HepG2 (cell line): ENCODE data around the gene TARBP2. TPM values are rescaled to one million over a fixed set of nuclear protein-coding genes. Genes with fewer than 3 reads are reported as not detected.

Experiments
- ATRX ChIP-seq: sonication (generic); formaldehyde crosslinking; IDR thresholded peaks from 2 replicates; pipeline ENCODE4 v1.4.0; 2020; ENCODE audit warnings: missing genetic modification reagents, borderline replicate concordance
- DPF2 ChIP-seq: sonication (generic); formaldehyde crosslinking; IDR thresholded peaks from 2 replicates; pipeline ENCODE4 v1.4.0; 2020; ENCODE audit warnings: mild to moderate bottlenecking, low read depth, missing genetic modification reagents, borderline replicate concordance
- ELF1 ChIP-seq: sonication (generic); formaldehyde crosslinking; IDR thresholded peaks from 2 replicates; pipeline ENCODE4 v1.4.0; 2020; ENCODE audit warnings: missing genetic modification reagents
- GABPB1 ChIP-seq: IDR thresholded peaks from 2 replicates; pipeline ENCODE4 v1.6.1; 2016; ENCODE audit warnings: mild to moderate bottlenecking, missing genetic modification reagents, moderate library complexity, missing compliant biosample characterization
- GATAD1 ChIP-seq: IDR thresholded peaks from 2 replicates; pipeline ENCODE4 v1.6.1; 2016; ENCODE audit warnings: missing genetic modification reagents, missing compliant biosample characterization
- HES4 ChIP-seq: sonication (generic); formaldehyde crosslinking; IDR thresholded peaks from 2 replicates; pipeline ENCODE4 v1.9.0; 2021; ENCODE audit warnings: mild to moderate bottlenecking, missing genetic modification reagents, borderline replicate concordance
- HMGA1 ChIP-seq: sonication (generic); formaldehyde crosslinking; conservative IDR thresholded peaks from 2 replicates; pipeline ENCODE4 v1.4.0; 2020; ENCODE audit warnings: missing genetic modification reagents
- HNRNPH1 ChIP-seq: fragments of 200-400 bp; formaldehyde crosslinking; optimal IDR thresholded peaks from 2 replicates; pipeline ENCODE3; 2017; ENCODE audit warnings: mild to moderate bottlenecking, low read depth, low read length
- JARID2 ChIP-seq: sonication (generic); formaldehyde crosslinking; IDR thresholded peaks from 2 replicates; pipeline ENCODE4 v1.8.1; 2023; ENCODE audit warnings: missing genetic modification reagents, inconsistent platforms; ENCODE audit not compliant: insufficient replicate concordance
- KDM1A ChIP-seq: IDR thresholded peaks from 2 replicates; pipeline ENCODE4 v1.6.1; 2016; ENCODE audit warnings: missing compliant biosample characterization
- MEIS2 ChIP-seq: sonication (generic); formaldehyde crosslinking; IDR thresholded peaks from 2 replicates; pipeline ENCODE4 v1.9.0; 2021; ENCODE audit warnings: mild to moderate bottlenecking, missing genetic modification reagents
- MZF1 ChIP-seq: sonication (generic); formaldehyde crosslinking; IDR thresholded peaks from 2 replicates; pipeline ENCODE4 v1.8.1; 2023; ENCODE audit warnings: mild to moderate bottlenecking, missing genetic modification reagents, borderline replicate concordance
- NR2F1 ChIP-seq, 2 experiments: fragments of 450-650 bp in 1 of 2; formaldehyde crosslinking in 1 of 2; IDR thresholded peaks; 2 replicates each; pipeline versions ENCODE4 v1.5.0 to v1.6.1; 2016 to 2020; ENCODE audit warnings: mild to moderate bottlenecking in 1 of 2, missing compliant biosample characterization in 1 of 2, missing genetic modification reagents in 1 of 2, moderate library complexity in 1 of 2
- POGZ ChIP-seq: sonication (generic); formaldehyde crosslinking; IDR thresholded peaks from 2 replicates; pipeline ENCODE4 v1.4.0; 2020; ENCODE audit warnings: mild to moderate bottlenecking, missing genetic modification reagents
- RBAK ChIP-seq: sonication (generic); formaldehyde crosslinking; IDR thresholded peaks from 2 replicates; pipeline ENCODE4 v1.5.1; 2020; ENCODE audit warnings: mild to moderate bottlenecking, missing genetic modification reagents
- RBFOX2 ChIP-seq: fragments of 200-400 bp; formaldehyde crosslinking; IDR thresholded peaks from 2 replicates; pipeline ENCODE4 v1.6.1; 2017; ENCODE audit warnings: low read depth, mild to moderate bottlenecking, low read length
- SP1 ChIP-seq, 2 experiments: fragments of 450-650 bp in 1 of 2; sonication (generic) in 1 of 2; formaldehyde crosslinking in 1 of 2; IDR thresholded peaks; 2 replicates each; pipeline versions ENCODE4 v1.4.0 to v1.6.1; 2016 to 2020; ENCODE audit warnings: missing genetic modification reagents in 1 of 2
- TBX3 ChIP-seq: fragments of 450-650 bp; IDR thresholded peaks from 2 replicates; pipeline ENCODE4 v1.6.1; 2017; ENCODE audit warnings: antibody characterized with exemption, mild to moderate bottlenecking, inconsistent platforms, borderline replicate concordance
- U2AF1 ChIP-seq: fragments of 200-400 bp; formaldehyde crosslinking; optimal IDR thresholded peaks from 2 replicates; pipeline ENCODE3; 2017; ENCODE audit warnings: mild to moderate bottlenecking, low read depth, low read length
- ZHX2 ChIP-seq, 2 experiments: sonication (generic) in 1 of 2; formaldehyde crosslinking in 1 of 2; IDR thresholded peaks; 2 replicates each; pipeline versions ENCODE4 v1.6.1 to v1.9.0; 2014 to 2022; ENCODE audit warnings: antibody characterized with exemption in 1 of 2, borderline replicate concordance in 1 of 2, inconsistent platforms in 1 of 2, low read depth in 1 of 2, missing genetic modification reagents in 1 of 2
- ZNF251 ChIP-seq: sonication (generic); formaldehyde crosslinking; IDR thresholded peaks from 2 replicates; pipeline ENCODE4 v1.9.0; 2021; ENCODE audit warnings: mild to moderate bottlenecking, missing genetic modification reagents
- ZNF292 ChIP-seq: sonication (generic); formaldehyde crosslinking; IDR thresholded peaks from 2 replicates; pipeline ENCODE4 v1.8.1; 2022; ENCODE audit warnings: mild to moderate bottlenecking, low read depth, missing genetic modification reagents, borderline replicate concordance
- ZNF331 ChIP-seq: sonication (generic); formaldehyde crosslinking; IDR thresholded peaks from 2 replicates; pipeline ENCODE4 v1.4.0; 2020; ENCODE audit warnings: missing genetic modification reagents
- ZNF572 ChIP-seq: sonication (generic); formaldehyde crosslinking; IDR thresholded peaks from 2 replicates; pipeline ENCODE4 v1.5.1; 2020; ENCODE audit warnings: mild to moderate bottlenecking, missing genetic modification reagents
- ZNF709 ChIP-seq: sonication (generic); formaldehyde crosslinking; IDR thresholded peaks from 2 replicates; pipeline ENCODE4 v1.5.0; 2020; ENCODE audit warnings: mild to moderate bottlenecking, missing genetic modification reagents
- ZNF792 ChIP-seq: IDR thresholded peaks from 2 replicates; pipeline ENCODE4 v1.6.1; 2016
- ZNF841 ChIP-seq: sonication (generic); formaldehyde crosslinking; IDR thresholded peaks from 2 replicates; pipeline ENCODE4 v1.8.1; 2023; ENCODE audit warnings: missing genetic modification reagents, borderline replicate concordance
- polyA plus RNA-seq, 8 experiments: library from polyadenylated mRNA; depleted of rRNA in 3 of 8; stranded (reverse) in 7 of 8; unstranded in 1 of 8; fragments of >200 nt; fragmentation: Illumina TruSeq in 4 of 8; extraction: Trizol in 4 of 8; gene quantifications; 2 replicates each; pipeline versions ENCODE4 v1.2.1 to v1.2.3, GENCODE V29; 2011 to 2016; ENCODE audit warnings: low read depth in 4 of 8, missing spikeins in 1 of 8, mixed read lengths in 1 of 8; ENCODE audit not compliant: insufficient read depth in 1 of 8
- total RNA-seq, 5 experiments: library from RNA; depleted of rRNA; stranded (reverse); fragments of >200 nt; fragmentation: Illumina TruSeq; extraction: Trizol; gene quantifications; 2 replicates each; pipeline ENCODE4 v1.2.3, GENCODE V29; 2016; ENCODE audit warnings: low read depth in 1 of 5

The TARBP2 gene
- total and polyA plus RNA-seq, 2 of the 13 experiments (the other 11 are each of a cell fraction or from before 2014, with no cell fraction given) = 47.0 to 55.5 TPM

- TF ChIP-seq ZHX2 (IDR thresholded peaks at IDR 0.05; ENCODE audit: low read depth) (no peak), ZHX2 (CRISPR knock-in tag; IDR thresholded peaks at IDR 0.05; ENCODE audit: borderline replicate concordance) (no peak), RBAK (CRISPR knock-in tag) (no peak; the same call in 1 of the 2 replicates), GATAD1 (CRISPR knock-in tag) (peak; percentile 59; the same call in 1 of the 2 replicates), ZNF841 (CRISPR knock-in tag) (no peak), SP1 (IDR thresholded peaks at IDR 0.05) (no peak), SP1 (CRISPR knock-in tag; IDR thresholded peaks at IDR 0.05) (no peak), HMGA1 (CRISPR knock-in tag) (no peak), MZF1 (CRISPR knock-in tag) (no peak), ZNF251 (no peak), HES4 (no peak), ZNF792 (CRISPR knock-in tag) (peak; percentile 78; the same call in 1 of the 2 replicates), ZNF709 (CRISPR knock-in tag) (no peak), ZNF572 (no peak), KDM1A (0 out of 2 replicates have a peak, but pooled peaks have one; percentile 24), TBX3 (peak; percentile 31; the same call in 1 of the 2 replicates), ELF1 (peak; percentile 50), U2AF1 (no peak), POGZ (CRISPR knock-in tag) (0 out of 2 replicates have a peak, but pooled peaks have one; percentile 33), RBFOX2 (no peak), DPF2 (CRISPR knock-in tag) (peak; percentile 80; the same call in 1 of the 2 replicates), ZNF331 (CRISPR knock-in tag) (peak; percentile 97), ZNF292 (CRISPR knock-in tag) (no peak), NR2F1 (CRISPR knock-in tag; IDR thresholded peaks at IDR 0.05) (peak; percentile 32 to 47; a peak in 2 of 4 replicates), GABPB1 (CRISPR knock-in tag) (no peak), MEIS2 (CRISPR knock-in tag) (peak; percentile 79; the same call in 1 of the 2 replicates), ATRX (no peak), HNRNPH1 (no peak), JARID2 (CRISPR knock-in tag) (no peak)
These were observed 37.2 kb downstream of the TARBP2 start (continued) for GRCh38 chr12:53538209-53538689.
